ENCODE measurements around the gene FDXR.
A peak's percentile ranks its signal among the peaks of the same experiment; 100 is the strongest.

FDXR gene

DNA sequence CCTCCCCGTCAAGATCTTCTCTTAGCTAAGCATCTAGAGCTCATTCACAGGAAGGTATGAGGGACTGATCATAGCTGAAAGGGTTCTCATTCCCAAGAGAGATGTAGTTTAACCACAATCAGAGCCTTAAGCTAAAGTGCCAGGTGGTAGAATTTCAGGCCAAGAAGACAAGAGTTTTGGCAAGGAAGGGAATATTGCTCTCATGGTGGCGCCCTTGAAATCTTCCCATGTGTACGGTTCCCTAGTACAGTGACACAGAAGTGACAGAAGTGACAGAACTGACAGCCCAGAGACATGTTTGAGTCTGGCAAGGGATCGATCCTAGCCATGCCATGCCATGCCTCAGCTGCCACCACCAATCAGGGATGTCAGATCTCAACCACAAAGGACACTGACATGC, 15.6 kb downstream of the FDXR start:
- DNase-seq (ENCODE audit: low read depth): no peak

GRCh38 chr17:74856112-74856511, 16.7 kb downstream of the FDXR start:
- no peak for DNase-seq (ENCODE audit: low read depth)

DNA sequence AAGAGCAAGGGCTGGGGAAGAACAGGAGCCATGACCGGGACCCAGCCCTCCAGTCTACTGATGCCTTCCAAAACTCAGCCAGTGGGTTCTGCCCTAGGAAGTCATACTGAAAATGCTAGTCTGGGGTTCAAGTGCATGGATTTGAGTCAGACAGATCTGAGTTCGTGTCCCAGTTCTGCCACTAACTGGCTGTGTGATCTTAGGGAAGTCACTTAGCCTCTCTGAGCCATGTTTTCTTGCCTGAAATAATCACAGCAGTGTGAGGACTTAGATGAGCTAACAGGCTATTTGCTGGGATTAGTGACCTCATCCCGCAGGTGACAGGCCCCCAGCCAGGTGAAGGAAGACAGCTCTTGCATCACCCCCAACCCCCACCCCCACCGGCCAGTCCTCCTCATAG, 17.5 kb downstream of the FDXR start:
- DNase-seq (ENCODE audit: low read depth): no peak

- no peak for DNase-seq (ENCODE audit: low read depth)
Measured at GRCh38 chr17:74854792-74855191, 18.0 kb downstream of the FDXR start.

DNA sequence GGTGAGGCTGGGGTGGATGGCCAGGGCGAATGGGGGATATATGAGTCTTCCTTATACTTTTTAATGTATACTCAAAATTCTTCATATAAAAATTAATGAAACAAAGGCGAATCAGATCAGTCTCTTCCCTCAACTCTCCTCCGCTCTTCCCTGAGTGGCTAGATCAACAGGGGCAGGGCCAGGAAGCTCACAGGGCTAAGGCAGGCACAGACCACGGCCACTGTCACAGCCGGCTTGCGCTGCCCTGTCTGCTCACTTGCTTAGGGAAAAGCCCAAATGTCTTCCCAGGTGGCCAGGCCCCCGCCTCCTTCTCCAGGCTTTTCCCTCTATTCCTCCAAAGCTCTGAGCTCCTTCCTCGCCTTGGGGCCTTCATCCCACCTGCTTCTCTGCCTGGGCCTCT, 19.1 kb downstream of the FDXR start:
- DNase-seq (ENCODE audit: low read depth): no peak

DNA sequence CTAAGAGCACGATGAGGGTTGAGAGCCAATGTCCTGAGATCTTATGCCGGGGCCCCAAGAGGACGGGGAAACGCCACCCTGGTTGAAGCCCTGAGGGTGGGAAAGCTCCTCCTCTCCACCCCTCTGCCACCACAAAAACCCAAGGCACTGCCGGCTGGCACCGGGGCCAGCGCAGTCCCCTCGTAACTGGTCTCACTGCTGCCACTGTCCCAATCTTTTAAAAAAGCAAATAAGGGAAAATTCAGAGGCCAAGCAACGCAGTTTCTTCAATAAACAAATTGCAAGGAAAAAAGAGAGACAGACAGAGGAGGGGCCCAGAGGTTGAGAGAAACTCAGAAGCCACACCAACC, 19.8 kb downstream of the FDXR start:
- no peak for DNase-seq (ENCODE audit: low read depth)

DNA sequence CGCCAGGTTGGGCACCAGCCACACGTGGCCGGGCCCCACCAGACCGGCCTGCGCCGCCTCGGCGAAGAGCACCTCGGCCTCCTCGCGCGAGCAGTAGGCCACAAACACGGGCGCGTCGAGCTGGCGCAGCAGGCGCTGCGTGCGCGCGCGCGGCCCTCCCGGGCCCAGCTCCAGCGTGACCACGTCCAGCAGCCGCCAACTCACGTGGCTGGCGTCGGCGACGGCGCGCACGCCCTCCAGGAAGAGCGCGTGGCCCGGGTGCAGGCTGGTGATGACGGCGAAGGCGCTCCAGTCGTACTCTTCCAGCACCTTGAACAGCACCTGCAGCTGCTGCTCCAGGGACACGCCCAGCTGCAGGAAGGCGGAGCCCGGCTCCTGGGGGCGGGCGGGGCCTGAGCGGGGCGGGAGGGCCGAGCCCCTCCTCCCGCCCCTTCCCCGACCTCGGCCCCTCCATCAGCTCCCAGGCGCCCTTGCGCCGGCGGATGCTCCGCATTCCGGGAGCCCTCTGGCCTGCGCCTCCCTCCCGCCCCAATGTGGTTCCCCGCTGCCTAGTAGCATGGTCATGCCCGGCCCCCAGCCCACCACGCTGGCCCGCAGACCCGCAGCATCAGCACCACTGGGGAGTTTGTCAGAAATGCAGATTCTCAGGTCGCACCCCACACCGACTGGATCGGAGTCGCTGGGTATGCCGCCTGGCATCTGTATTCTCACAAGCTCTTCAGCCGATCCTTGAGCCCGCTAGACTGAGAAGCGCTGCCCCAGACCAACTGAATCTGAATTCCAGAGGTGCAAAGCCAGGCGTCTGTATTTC, 20.4 kb downstream of the FDXR start:
- peak; percentile 52 for DNase-seq (ENCODE audit: low read depth)

- DNase-seq (ENCODE audit: low read depth): no peak
Measured at GRCh38 chr17:74851612-74852236, 21.1 kb downstream of the FDXR start.

GRCh38 chr17:74850914-74851313, 21.9 kb downstream of the FDXR start:
- no peak for DNase-seq (ENCODE audit: low read depth)

GRCh38 chr17:74850310-74850709, 22.5 kb downstream of the FDXR start:
- no peak for DNase-seq (ENCODE audit: low read depth)

DNA sequence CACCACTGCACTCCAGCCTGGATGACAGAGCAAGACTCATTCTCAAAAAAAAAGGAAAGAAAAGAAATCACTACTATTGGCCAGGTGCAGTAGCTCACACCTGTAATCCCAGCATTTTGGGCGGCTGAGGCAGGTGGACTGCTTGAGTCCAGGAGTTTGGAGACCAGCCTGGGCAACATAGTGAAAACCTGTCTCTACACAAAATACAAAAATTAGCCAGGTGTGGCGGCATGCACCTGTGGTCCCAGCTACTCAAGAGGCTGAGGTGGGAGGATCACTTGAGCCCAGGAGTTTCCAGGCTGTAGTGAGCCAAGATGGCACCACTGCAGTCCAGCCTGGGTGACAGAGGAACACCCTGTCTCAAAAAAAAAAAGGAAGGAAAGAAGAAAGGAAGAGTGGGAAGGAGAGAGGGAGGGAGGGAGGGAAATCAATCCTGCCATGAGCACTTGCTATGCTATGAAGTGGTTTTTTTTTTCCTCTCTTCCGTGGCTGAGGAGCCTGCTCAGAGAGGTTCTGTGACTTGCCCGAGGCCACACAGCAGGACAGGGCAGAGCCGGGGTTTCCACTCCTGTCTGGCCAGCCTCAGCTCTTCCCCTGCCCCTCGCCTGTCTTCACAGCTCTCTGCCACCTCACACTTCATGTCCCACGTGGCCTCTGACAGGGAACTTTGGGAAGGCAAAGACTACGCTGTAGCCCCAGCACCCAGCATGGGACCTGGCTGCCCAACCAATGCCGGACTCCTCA, 24.0 kb downstream of the FDXR start:
- DNase-seq (ENCODE audit: low read depth): no peak

GRCh38 chr17:74846621-74847020, 26.2 kb downstream of the FDXR start:
- DNase-seq (ENCODE audit: low read depth): no peak

DNA sequence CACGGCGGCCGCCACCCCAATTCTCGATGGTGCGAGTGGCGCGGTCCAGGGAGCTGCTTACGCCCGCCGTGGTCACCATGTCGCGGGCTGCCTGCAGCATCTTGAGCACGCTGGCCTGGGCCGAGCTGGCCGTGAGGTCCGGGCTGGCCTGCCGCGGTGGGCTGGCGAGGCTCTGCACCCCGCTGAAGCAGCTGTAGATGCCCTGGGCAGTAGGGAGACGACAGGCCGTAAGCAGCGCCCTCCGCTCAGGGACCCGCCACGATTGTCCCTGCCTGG, 29.5 kb downstream of the FDXR start:
- no peak for DNase-seq (ENCODE audit: low read depth)

GRCh38 chr17:74842599-74843351, 30.0 kb downstream of the FDXR start:
- DNase-seq (ENCODE audit: low read depth): no peak

GRCh38 chr17:74842146-74842598, 30.6 kb downstream of the FDXR start:
- no peak for DNase-seq (ENCODE audit: low read depth)

- no peak for DNase-seq (ENCODE audit: low read depth)
Measured at GRCh38 chr17:74840989-74841666, 31.7 kb downstream of the FDXR start.

DNA sequence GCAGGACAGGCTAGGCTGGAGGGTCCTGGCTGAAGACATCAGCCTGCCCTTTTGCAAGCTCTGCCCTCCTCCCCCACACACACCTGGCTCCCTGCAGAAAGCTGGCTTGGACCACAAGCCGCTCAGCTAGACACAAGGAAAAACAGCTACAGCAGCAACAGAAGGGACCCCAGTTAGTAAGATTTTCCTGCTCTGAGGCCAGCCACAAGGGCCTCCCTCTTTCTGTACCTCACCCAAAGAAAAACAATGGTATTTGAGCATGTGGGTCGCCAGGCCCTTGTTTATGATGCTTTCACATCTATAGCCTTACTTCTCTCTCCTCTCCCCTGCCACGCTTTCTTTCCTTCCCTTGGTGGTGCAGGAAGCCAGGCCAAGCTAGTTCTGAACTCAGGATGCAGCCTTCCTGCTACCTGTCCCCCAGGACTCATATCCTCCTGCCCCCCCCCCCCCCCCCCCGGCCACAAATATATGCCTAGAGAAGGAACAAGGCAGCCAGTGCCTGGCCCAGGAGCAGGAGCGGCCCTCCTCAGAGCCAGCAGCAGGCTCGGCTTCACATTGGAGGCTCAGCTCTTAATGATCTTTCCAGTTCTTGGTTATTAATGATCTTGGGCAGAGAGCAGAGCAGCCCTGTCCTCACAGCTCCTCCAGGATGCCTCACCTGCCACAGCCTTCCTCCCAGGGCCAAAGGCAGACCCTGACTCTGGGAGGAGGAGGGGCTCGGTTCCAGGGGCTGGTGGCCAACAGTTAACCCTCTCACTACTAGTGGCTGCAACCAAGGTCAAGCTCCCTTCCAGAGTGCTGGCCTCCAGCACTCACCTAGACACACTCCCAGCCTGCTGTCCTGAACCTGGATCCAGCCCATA, 32.6 kb downstream of the FDXR start:
- no peak for DNase-seq (ENCODE audit: low read depth)

DNA sequence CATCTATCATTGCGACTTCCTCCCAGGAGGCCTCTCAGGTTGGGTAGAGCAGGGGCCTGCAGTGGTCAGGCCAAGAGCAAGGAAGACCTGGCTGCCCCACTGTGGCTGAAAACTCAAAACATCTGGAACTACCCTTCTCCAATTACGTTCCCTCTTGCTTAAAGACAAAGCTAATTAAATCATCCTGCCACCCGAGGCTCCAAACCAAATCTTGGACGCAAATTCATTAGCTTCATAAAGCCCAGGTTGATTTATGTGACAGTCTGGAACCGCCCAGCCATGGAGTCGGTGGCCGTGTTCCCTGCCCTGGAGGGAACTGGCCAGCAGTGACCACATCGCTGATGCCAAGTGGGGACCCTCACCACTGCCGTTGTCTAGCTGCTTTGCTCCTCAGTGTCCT, 34.5 kb downstream of the FDXR start:
- DNase-seq (ENCODE audit: low read depth): no peak

DNA sequence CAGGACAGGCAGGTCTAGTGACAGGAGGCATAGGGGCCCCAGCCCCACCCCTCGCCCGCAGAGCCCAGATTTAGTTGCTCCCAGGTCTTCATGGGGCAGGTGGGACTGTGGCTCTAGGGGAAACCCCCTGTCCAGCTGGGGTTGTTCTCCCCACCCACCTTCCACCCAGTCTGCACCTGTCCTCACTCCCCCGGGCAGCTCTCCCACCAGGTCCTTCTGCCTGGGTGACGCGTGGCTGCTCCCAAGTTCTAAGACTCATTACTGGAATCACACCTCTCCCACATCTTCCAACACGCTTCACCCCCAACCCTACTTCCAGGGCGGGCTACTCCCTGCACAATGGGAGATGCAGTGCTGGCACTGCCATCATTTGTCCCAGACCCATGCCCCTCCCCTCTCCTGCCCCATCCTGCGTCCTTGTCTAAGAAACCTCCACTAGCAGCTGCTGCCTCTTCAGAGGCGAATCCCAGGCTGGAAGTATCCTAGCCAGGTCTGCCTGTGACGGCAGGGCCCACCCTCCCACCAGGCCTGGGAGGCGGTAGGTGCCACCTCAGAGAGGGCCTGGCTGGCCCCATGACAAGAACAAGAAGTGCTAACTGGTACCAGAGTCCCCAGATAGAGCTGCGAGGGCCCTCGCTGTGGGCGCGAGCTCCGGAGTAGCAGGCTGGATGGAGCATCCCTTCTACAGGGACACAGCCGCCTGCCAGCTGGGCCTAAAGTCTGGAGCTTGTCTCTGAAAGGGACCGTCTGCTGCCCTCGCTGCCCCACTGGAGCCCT, 35.9 kb downstream of the FDXR start:
- DNase-seq (ENCODE audit: low read depth): no peak

GRCh38 chr17:74836191-74836590, 36.6 kb downstream of the FDXR start:
- DNase-seq (ENCODE audit: low read depth): no peak

Measured in stimulated activated CD4-positive, alpha-beta T cell treated with anti-CD3 and anti-CD28 coated beads, Interleukin-2, amount 100 ng/mL, for 4 hours (primary cell).